GM12875 (cell line): ENCODE results near the gene GTF3C4.

Experiments used
- H3K4me3 ChIP-seq: one replicate; pipeline ENCODE4 v1.5.1; 2011; ENCODE audit warnings: low read depth, low read length, control low read depth
- TF ChIP-seq, protein P1 (sequence below): IDR thresholded peaks from 2 replicates; pipeline ENCODE4 v1.5.1; 2011; ENCODE audit warnings: low read depth, mild to moderate bottlenecking, control low read depth, inconsistent platforms, low read length, moderate library complexity, borderline replicate concordance; ENCODE audit not compliant: insufficient read depth

GTF3C4 gene

DNA sequence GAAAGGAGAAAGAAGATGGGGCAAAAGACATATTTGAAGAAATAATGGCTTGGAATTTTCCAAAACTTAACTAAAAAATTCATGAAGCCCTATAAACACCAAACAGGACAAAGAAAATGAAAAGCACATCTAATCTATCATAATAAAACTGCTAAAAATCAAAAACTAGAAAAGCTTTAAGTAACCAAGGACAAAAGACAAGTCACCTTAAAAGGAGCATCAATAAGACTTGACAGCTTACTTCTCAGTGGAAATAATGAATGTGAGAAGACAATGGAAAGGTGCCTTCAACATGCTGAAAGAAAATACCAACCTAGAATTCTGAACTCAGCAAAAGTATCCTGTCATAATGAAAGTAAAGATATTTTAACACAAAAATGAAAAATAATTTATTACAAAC is 27.0 kb downstream of the GTF3C4 start:
- no peak overlapping the region for H3K4me3 ChIP-seq
- TF ChIP-seq, protein P1, sequence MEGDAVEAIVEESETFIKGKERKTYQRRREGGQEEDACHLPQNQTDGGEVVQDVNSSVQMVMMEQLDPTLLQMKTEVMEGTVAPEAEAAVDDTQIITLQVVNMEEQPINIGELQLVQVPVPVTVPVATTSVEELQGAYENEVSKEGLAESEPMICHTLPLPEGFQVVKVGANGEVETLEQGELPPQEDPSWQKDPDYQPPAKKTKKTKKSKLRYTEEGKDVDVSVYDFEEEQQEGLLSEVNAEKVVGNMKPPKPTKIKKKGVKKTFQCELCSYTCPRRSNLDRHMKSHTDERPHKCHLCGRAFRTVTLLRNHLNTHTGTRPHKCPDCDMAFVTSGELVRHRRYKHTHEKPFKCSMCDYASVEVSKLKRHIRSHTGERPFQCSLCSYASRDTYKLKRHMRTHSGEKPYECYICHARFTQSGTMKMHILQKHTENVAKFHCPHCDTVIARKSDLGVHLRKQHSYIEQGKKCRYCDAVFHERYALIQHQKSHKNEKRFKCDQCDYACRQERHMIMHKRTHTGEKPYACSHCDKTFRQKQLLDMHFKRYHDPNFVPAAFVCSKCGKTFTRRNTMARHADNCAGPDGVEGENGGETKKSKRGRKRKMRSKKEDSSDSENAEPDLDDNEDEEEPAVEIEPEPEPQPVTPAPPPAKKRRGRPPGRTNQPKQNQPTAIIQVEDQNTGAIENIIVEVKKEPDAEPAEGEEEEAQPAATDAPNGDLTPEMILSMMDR: no peak

DNA sequence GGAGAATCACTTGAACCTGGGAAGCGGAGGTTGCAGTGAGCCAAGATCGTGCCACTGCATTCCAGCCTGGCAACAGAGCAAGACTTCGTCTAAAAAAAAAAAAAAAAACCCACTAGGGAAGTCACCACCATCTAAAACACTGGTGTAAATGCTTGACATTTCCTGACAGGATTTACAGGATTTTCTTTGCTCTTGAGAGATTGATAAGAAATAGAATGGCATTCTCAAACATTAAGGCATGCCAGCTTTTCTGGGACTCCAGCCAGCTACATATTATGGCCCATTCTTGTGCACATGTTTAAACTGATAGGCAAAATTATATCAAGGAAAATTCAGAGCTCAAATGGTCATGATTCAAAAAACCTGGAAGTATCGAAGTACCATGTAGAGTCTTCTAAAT is 28.7 kb downstream of the GTF3C4 start:
- H3K4me3 ChIP-seq: no peak overlapping the region
- TF ChIP-seq, protein P1: no peak

DNA sequence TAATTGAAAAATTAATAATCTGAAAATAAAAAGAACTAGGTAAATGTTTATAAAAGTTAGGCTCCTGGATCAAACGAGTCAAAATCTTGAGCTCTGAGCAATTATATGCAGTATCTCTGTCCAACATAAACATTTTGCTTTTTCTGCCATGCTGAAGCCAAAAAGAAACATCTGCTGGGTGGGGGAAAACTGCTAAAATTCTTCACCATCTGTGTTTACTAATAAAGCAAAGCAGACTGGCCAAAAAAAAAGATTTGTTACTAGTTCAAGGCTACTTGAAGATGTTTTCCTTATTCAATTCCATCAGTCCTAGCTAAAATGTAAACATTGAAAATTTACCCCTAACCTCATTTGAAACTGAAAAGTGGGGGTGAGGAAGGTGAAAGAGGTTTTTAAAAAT is 29.7 kb downstream of the GTF3C4 start:
- TF ChIP-seq, protein P1: no peak
- H3K4me3 ChIP-seq: no peak overlapping the region

DNA sequence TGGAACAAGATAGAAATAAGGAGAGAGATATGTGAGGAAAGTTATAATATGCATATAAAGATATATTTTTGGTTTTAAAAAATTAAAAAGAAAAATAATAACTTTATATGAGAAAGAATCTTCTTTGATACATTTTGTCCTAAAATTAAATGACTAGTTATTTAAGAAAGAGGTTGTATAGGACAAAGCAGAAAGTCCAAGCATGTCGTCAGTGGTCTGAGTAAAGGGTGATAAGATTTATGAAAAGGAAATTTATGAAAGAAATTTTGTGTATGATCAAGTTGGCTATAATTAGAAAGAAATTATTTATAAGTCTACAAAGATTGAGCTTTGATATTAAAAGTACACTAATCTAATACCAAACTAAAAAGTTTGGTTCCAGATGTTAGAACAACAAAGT is 32.0 kb downstream of the GTF3C4 start:
- TF ChIP-seq, protein P1: no peak
- H3K4me3 ChIP-seq: no peak overlapping the region

DNA sequence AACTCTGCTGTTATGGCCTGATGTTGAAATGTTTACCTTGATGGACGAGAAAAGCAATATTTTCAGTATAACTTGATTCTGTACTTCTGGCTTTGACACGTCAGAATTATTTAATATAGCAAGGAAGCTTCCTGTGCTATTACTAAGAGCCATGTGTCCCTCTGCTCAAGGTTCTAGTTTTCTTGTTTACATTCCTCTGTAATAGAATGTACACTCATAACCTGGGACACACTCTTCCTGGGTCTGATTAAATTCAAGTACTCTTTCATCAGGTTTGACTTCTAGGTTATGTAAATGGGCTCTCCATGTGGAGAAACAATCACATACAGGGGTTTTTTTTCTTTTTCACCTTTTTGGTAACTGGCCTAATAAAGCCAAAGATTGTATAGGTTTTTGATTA is 33.1 kb downstream of the GTF3C4 start:
- TF ChIP-seq, protein P1: no peak
- no peak overlapping the region for H3K4me3 ChIP-seq

DNA sequence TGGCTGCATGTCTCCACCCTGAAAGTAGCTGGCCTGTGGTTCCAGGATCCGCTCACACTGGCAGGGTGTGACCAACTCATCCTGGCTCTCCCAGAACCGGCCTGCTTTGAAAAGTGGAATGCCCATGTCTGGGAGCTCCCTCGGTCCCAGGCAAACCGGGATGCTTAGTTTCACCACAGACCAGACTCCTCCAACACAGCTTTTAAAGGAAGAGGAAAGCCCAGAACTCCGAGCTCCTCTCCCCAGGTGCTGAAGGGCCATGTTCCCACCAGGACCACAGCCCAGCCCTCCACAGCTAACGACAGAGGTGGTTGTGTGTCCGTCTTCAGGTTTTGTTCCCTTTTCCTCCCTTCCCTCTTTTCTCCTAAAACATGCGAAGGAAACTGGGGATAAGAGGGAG is 38.0 kb downstream of the GTF3C4 start:
- no peak overlapping the region for H3K4me3 ChIP-seq

DNA sequence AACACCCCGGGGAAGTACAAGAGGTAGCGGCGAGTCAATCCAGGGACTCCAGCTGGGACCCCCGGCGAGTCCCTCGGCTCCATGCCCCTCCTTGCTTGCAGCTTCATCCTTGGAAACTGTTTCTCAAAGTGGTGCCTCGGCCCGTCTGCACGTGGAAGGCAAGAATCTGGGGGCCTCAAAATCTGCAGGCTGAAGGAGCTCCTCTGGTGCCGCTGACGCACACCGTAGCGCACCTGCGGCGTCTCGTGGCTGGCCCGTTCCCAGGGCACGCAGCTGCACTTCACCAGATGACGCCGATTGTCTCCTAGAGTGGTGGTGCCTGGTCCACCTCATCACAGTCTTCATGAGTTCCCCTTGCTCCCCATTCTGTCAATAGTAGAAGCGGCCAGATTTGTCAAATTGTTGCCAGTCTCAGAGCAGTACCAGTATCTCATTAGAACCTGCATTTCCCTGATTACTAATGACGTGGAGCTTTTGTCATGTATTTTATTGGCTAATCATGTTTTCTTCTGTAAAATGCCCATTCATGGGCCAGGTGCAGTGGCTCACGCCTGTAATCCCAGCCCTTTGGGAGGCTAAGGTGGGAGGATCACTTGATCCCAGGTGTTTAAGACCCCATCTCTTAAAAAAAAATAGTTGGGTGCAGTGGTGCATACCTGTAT is 38.6 kb downstream of the GTF3C4 start:
- no peak overlapping the region for H3K4me3 ChIP-seq
- TF ChIP-seq, protein P1: no peak

More for the DNA sequence above, 38.0 kb downstream of the GTF3C4 start:
- TF ChIP-seq, protein P1: no peak
